Cardiac fibroblast (primary cell): ENCODE data around the gene SPACA9.

ENCODE experiments used
- DNase-seq, 2 donors: peaks; one replicate each; pipeline versions ENCODE4 v3.0.0 to v3.0.0-alpha.2; 2010; ENCODE audit warnings: low read depth in 2 of 2
- H3K4me3 ChIP-seq, 2 donors: replicated peaks in 1 of 2; 1 replicate in 1 of 2; 2 replicates in 1 of 2; pipeline ENCODE4 v1.5.1; 2011; ENCODE audit warnings: low read depth in 2 of 2, low read length in 2 of 2, mild to moderate bottlenecking in 2 of 2, moderate library complexity in 1 of 2
- CTCF ChIP-seq: IDR thresholded peaks from one replicate; pipeline ENCODE4 v1.5.1; 2011; ENCODE audit warnings: low read depth, mild to moderate bottlenecking, low read length, inconsistent platforms

SPACA9 gene

GRCh38 chr9:132854832-132855231 lies 23.9 kb upstream of the SPACA9 start:
- no peak for DNase-seq
- no peak for TF ChIP-seq CTCF
- H3K4me3 ChIP-seq = no peak overlapping the region

- H3K4me3 ChIP-seq = no peak overlapping the region
- no peak for TF ChIP-seq CTCF
- DNase-seq = no peak
These were observed 22.8 kb upstream of the SPACA9 start for GRCh38 chr9:132855904-132856303.

GRCh38 chr9:132857031-132857430 lies 21.7 kb upstream of the SPACA9 start:
- TF ChIP-seq CTCF = no peak
- DNase-seq = peak; percentile 59 to 92

GRCh38 chr9:132857616-132858342 lies 20.9 kb upstream of the SPACA9 start:
- peak; percentile 13 for TF ChIP-seq CTCF
- H3K4me3 ChIP-seq = no peak overlapping the region
- DNase-seq = peak; percentile 23 to 55

More at GRCh38 chr9:132857031-132857430, 21.7 kb upstream of the SPACA9 start:
- no peak overlapping the region for H3K4me3 ChIP-seq

GRCh38 chr9:132858751-132859150 lies 19.9 kb upstream of the SPACA9 start:
- TF ChIP-seq CTCF = no peak

GRCh38 chr9:132861666-132862065 lies 17.0 kb upstream of the SPACA9 start:
- TF ChIP-seq CTCF = no peak
- no peak overlapping the region for H3K4me3 ChIP-seq
- no peak for DNase-seq

More at GRCh38 chr9:132858751-132859150, 19.9 kb upstream of the SPACA9 start:
- DNase-seq = no peak
- no peak overlapping the region for H3K4me3 ChIP-seq

GRCh38 chr9:132862533-132862932 lies 16.2 kb upstream of the SPACA9 start:
- TF ChIP-seq CTCF = no peak
- no peak overlapping the region for H3K4me3 ChIP-seq
- no peak for DNase-seq
